Measurements from ENCODE around the gene RPSA. TPM values are rescaled to one million over a fixed set of nuclear protein-coding genes. Genes with fewer than 3 reads are reported as not detected.

The RPSA gene
- total and polyA plus RNA-seq, 2 of the 4 experiments (the other 2 are of a cell fraction) = 1,415 to 2,710 TPM

DNA sequence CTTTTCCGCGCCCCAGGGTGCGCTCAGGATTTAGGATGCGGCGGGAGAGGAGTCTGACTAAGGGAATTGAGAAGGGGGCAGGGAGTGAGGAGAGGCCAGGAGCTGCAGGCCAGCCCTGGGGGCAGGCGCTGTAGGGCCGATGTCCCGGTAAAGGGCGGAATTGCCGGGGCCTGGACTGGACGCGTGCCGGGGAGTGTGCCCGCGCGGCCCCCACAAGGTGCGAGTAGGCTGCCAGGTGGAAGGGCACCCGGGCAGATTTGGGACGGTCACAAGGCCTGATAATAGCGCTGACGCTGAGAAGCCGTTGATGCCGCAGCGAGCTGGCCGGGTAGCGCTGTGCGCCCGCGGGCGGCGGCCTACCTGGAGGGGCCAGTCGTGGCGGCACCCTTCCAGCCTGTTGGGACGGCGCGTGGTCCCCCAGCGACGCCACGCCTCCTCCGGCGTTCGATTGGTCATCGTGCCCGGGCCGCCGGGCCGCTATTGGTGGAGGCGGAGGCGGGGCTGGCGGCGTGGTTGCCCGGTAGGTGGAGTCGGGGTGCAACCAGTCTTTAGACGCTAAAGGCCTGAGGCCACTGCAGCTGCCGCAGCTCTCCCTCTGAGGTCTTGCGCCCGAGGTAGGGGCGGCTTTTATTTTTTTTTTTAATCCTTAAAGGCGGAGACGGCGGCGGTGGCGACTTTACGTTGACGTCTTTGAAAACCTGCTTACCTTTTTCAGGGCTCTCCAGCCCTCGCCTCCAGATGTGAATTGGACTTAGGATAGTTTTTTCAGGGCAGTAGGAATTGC is 22.4 kb upstream of the RPSA start (continued):
- TF ChIP-seq, protein P1, sequence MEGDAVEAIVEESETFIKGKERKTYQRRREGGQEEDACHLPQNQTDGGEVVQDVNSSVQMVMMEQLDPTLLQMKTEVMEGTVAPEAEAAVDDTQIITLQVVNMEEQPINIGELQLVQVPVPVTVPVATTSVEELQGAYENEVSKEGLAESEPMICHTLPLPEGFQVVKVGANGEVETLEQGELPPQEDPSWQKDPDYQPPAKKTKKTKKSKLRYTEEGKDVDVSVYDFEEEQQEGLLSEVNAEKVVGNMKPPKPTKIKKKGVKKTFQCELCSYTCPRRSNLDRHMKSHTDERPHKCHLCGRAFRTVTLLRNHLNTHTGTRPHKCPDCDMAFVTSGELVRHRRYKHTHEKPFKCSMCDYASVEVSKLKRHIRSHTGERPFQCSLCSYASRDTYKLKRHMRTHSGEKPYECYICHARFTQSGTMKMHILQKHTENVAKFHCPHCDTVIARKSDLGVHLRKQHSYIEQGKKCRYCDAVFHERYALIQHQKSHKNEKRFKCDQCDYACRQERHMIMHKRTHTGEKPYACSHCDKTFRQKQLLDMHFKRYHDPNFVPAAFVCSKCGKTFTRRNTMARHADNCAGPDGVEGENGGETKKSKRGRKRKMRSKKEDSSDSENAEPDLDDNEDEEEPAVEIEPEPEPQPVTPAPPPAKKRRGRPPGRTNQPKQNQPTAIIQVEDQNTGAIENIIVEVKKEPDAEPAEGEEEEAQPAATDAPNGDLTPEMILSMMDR (conservative IDR thresholded peaks at IDR 0.05; ENCODE audit: low read depth, low read length) = no peak; the same call in 1 of the 2 replicates
- TF ChIP-seq MAZ (IDR thresholded peaks at IDR 0.05; ENCODE audit: borderline replicate concordance, low read depth, low read length) = no peak
- peak; percentile 50; the same call in 1 of the 2 replicates for TF ChIP-seq RFX5 (IDR thresholded peaks at IDR 0.05; ENCODE audit: low read depth, low read length)
- no peak for TF ChIP-seq BHLHE40 (IDR thresholded peaks at IDR 0.05; ENCODE audit: low read depth, low read length)
- TF ChIP-seq CHD1 (IDR thresholded peaks at IDR 0.05; ENCODE audit: low read depth, low read length) = no peak
- no peak for TF ChIP-seq SMC3 (IDR thresholded peaks at IDR 0.05; ENCODE audit: low read depth, low read length)
- TF ChIP-seq NFE2L2 (IDR thresholded peaks at IDR 0.05; ENCODE audit: low read depth, low read length) = no peak
- TF ChIP-seq POLR2A (IDR thresholded peaks at IDR 0.05; ENCODE audit: low read depth, low read length) = peak; percentile 81
